HepG2 (cell line): ENCODE measurements around the gene NXT1.

ENCODE experiments used
- MXD4 ChIP-seq: IDR thresholded peaks from 2 replicates; pipeline ENCODE4 v1.6.1; 2016; ENCODE audit warnings: mild to moderate bottlenecking, missing biosample characterization, missing genetic modification reagents
- POLR2A ChIP-seq, 2 experiments: IDR thresholded peaks; 2 replicates each; pipeline ENCODE4 v1.6.1; 2011; ENCODE audit warnings: low read depth in 2 of 2, low read length in 2 of 2, mild to moderate bottlenecking in 1 of 2, moderate library complexity in 1 of 2; ENCODE audit not compliant: insufficient read depth in 1 of 2
- ZMYM4 ChIP-seq: sonication (generic); formaldehyde crosslinking; IDR thresholded peaks from 2 replicates; pipeline ENCODE4 v1.8.1; 2023; ENCODE audit warnings: mild to moderate bottlenecking, missing genetic modification reagents
- ZNF431 ChIP-seq: sonication (generic); formaldehyde crosslinking; IDR thresholded peaks from 2 replicates; pipeline ENCODE4 v1.9.0; 2022; ENCODE audit warnings: missing genetic modification reagents, low read depth, mild to moderate bottlenecking, borderline replicate concordance

DNA sequence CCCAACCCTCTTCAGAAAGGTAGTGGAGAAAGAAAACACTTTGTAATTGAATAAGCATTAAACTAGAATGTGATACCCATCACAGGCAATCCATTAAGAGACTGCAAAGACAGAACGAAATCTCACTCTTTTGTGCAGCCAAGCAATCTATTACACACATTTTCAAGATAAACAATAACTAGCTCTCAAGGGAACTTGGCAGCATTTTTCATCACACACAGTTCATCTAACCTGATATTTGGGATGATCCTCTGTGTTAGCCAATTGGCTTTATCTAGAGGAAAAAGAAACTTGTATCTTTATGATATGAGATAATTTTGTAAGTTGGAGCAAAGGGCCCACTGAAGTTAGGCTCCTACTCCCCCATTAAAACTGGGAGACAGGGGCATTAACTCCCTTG, 9.9 kb downstream of the NXT1 start:
- no peak for TF ChIP-seq ZMYM4
- no peak for TF ChIP-seq POLR2A (IDR thresholded peaks at IDR 0.05; ENCODE audit: insufficient read depth in 1 of 2, low read depth in 2 of 2, low read length in 2 of 2)
- TF ChIP-seq ZNF431 (CRISPR knock-in tag): no peak
- no peak for TF ChIP-seq MXD4 (CRISPR knock-in tag)
